GM18505 (cell line): ENCODE measurements around the gene ENO4.

ENCODE experiments used
- ATAC-seq: cut with Tn5 transposase; IDR thresholded peaks from one replicate; pipeline ENCODE4 v1.9.1; 2021; ENCODE audit not compliant: unreplicated experiment
- POLR2A ChIP-seq: IDR thresholded peaks from 4 replicates; pipeline ENCODE4 v1.6.1; 2011; ENCODE audit warnings: borderline replicate concordance; ENCODE audit not compliant: insufficient read depth, insufficient read length; ENCODE audit errors: extremely low read depth

ENO4 gene

DNA sequence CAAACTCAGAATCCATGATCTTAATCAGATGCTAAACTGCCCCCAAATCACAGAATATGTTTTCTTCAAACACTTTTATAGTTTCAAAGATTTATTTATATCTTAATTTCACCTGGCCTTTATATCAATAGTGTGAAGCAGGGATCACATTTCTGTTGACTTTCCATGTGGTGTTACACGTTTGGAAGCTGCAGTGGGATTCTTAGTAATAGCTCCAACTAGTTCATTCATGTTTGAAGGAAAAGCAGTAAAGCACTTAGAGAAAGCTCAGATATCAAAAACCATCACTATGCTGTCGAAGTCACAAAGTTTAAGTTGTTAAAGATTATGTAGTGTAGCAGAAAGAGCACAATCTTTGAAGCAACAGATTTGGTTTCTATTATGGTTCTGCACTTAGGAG lies 16.8 kb downstream of the ENO4 start:
- no peak for TF ChIP-seq POLR2A

DNA sequence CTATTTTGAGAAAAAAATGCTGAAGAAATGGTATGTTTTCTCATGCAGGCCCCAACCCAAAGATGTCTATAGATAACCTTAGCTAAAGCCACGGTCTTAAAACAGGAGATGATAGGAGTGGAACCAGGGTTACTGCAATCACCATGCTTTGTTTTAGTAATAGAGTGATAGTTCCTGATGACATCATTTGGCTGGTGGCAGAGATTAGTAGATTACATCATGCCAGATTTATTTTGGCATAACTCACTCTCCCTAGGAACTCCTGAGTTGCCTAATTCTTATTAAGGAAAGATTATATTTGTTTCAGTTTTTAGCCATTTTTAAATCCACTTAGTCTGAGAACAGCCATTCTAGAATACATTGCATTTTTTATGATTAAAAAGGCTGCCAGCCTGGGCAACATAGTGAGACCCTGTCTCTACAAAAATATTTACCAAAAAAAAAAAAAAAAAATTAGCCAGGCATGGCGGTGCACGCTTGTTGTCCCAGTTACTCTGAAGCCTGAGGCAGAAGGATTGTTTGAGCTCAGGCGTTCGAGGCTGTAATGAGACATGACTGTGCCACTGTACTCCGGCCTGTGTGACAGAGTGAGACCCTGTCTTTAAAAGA lies 17.8 kb downstream of the ENO4 start:
- ATAC-seq = no peak
- no peak for TF ChIP-seq POLR2A

More for the DNA sequence above, 16.8 kb downstream of the ENO4 start:
- no peak for ATAC-seq

DNA sequence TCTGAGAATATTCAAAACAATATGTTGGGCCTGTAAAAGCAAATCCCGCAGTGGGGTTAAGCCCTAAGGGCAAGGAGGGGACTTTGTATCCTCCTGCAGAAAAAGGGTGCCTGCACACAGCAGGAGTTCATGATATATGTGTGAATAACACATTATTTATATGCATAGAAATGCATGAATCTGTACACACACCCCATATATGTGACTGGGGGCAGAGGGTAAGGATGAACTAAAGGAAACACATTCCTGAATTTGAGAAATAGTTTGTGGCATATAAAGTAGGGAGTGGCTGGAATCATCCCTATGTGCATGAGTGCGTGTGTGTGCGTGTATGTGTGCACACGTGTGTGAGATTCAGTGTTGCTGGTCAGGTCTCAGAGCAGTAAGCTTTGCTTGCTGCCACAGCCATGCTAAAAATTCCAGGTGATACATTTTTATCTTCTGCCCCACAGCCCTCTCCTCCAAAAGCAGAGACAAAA lies 18.9 kb downstream of the ENO4 start:
- no peak for TF ChIP-seq POLR2A
- no peak for ATAC-seq

DNA sequence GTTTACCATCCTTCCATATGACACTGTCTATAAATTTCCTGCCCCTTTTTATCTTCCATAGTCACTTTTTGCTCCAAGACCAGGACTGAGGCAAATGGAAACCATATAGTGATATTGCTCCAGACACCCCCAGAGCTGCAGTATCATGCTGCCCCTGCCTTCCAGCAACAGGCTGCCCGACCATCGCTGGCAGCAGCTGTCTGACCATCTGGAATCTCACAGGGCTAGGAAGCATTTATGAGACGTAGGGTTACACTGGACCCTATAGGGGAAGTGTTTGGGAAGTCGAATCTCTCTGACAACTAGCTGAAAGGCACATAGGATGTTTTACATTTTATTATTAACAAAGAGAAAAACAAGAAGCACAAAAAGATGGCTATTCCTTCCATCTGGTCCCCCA lies 19.4 kb downstream of the ENO4 start:
- no peak for TF ChIP-seq POLR2A
- no peak for ATAC-seq

DNA sequence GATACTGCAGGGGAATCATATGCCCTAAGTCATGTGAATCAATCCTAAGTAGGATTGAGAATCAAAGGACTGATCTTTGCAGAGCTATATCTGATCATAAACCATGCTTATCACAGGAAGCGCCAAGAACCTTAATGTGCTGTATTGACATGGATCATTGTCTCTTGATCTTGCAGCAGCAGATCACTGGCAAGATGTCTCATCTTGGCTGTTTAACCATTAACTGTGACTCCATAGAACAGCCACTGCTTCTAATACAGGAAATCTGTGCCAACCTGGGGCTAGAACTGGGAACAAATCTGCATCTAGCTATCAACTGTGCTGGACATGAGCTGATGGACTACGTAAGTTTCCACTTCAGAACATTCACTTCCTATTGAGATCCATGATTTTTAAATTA lies 21.6 kb downstream of the ENO4 start:
- no peak for ATAC-seq
- no peak for TF ChIP-seq POLR2A

DNA sequence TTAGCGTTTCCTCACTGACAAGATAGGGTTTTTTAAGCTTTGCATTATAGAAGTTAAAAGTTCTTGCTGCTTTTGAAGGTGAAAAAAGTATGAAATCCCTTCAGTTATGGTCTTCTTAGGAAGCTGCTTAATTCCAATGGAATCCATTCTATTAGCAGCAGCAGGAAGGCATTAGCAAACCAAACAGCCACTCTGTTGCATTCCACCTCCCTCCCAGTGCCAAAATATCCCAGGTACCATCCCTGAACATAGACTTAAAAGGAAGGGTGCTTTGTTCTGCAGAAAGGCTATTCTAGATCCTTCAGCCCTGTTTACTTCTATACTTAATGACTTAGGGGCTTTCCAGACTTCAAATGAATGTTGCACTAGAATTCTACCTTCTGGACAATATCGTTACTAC lies 23.8 kb downstream of the ENO4 start:
- TF ChIP-seq POLR2A = no peak
- no peak for ATAC-seq

DNA sequence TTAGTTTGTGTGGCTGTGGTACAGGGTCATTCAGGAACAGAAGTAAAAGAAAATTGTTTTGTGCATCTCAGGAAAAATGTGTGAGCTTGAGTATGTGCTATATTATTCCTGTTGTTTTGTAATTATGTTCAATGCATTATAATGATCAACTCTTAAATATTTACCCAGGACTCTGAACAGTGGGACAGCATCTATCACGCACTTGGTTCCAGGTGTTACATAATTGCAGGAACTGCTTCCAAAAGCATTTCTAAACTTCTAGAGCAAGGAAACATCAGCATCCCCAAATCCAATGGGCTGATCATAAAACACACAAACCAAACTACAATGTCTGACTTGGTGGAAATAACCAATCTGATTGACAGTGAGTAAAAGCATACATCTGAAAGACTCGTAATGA lies 26.6 kb downstream of the ENO4 start:
- no peak for ATAC-seq
- no peak for TF ChIP-seq POLR2A

DNA sequence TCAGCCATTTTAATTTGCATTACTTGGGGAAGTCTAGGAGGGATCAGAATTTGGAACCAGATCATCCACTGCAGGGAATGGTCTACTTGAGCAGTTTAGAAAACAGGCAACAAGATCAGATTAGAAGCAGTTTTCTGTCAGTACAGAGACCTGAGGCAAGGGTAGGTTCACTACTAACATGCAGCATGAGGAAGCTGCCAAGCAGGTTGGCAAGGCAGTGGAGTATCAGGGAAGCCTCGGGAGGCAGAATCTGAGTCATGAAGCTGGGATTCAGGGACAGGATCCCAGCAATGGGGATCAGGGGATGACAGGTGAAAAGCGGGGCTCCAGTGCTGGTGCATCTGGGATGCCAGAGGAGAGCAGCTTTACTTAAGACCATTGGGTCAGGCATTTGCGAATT lies 28.1 kb downstream of the ENO4 start:
- no peak for ATAC-seq
- no peak for TF ChIP-seq POLR2A

DNA sequence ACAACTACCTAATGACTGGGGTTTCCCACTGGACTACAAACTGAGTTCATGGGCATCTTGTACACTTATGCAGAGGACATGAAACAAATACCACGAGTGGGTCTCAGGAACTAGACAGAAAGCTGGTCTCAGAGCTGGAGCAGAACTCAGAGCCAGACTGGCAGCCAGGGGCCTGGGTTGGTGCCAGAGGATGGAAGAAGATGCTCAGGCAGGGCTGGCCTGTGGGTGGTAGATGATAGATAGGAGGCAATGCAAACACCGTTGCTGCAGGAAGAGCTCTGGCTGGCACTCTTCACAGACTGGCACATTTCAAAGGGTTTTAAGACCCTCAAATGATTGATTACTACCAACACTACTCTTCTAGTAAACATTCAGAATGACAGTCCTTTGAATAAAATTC lies 28.8 kb downstream of the ENO4 start:
- no peak for ATAC-seq

DNA sequence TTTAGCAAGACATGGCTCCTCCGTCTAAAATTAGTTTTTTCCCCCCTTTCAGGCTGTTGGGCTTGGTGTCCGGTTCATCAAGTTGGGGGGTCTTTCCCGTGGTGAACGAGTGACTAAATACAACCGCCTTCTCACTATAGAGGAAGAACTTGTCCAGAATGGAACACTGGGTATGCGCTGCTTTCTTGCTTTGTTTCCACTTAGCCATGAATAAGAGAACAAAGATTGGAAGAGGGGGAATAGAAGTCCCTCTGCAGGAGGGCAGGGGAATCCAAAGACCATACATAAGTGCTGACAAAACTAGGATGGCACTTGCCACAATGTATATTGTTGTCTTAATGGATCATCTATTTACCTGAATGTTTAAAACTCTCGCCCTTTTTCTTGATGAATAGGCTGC lies 30.5 kb downstream of the ENO4 start:
- no peak for ATAC-seq
- TF ChIP-seq POLR2A = no peak

More for the DNA sequence above, 28.8 kb downstream of the ENO4 start:
- no peak for TF ChIP-seq POLR2A

DNA sequence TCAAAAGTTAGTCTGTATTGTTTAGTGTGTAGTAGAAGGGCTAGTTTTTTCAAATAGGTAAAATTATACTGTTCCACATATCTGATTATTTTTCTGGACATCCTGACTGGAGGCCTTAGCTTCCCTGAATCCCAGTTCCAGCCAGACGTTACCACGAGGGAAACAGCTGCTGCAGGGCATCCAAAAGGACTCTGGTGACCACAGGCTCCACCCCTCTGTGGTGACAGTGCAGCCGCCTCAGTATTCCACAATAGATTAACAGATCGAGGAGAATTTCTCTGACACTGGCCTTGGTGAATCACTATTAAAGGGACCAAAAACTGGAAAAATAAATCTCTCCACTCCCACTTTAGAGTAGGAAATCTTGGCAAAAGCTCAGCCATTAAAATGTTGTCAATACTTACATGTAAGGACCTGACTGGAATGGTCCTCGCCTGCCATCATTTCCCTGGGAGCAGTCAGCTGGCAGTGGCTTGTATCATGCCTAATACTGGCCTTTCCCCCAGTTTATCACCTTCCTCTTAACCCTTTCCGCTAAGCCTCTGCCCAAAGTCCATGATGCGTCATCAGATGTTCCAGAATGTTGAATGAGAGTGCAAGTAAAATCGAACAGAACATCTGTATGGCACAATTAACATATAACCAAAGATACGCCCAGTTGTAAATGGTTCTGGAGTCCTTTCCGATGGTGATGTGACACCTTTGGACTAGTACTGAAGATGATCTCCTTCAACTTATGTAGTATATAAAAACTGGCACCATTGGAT lies 31.6 kb downstream of the ENO4 start:
- ATAC-seq = no peak
- TF ChIP-seq POLR2A = no peak

DNA sequence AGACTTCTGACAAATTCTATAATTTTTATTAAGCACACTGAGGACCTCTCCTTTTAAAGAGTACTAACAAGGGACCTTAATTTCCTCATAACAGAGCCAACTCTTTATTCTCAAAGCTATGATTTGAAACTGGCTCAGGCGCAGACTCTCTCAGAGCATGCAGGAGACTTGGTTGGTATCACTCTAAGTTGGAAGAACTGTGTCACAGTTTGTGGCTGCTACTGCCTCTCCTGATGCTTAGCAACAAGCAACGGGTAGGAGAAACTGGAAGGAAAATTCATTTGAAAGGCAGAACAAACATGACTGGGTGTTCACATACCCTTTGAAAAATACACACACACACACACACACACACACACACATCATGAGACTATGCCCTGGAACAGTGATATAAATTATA lies 33.3 kb downstream of the ENO4 start:
- TF ChIP-seq POLR2A = no peak
- ATAC-seq = no peak

DNA sequence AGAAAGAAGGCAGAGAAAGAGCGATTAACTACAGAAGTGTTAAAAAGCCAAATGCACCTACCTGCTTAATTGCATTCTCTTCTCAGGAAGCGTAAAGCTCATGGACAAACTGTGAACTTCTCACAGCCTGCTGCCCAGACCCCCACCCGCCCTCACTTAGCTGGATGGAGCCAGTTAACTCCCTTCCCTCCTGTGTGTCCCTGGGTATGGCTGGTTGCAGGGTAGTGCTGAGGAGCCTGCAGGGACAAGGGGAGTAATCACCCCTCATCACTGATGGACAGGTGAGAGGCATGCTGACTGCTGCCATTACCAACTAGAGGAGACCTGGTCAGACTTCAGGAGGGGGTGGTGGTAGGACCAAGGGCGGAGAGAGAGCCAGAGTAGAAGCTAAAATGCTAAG lies 37.5 kb downstream of the ENO4 start:
- no peak for TF ChIP-seq POLR2A
- no peak for ATAC-seq

DNA sequence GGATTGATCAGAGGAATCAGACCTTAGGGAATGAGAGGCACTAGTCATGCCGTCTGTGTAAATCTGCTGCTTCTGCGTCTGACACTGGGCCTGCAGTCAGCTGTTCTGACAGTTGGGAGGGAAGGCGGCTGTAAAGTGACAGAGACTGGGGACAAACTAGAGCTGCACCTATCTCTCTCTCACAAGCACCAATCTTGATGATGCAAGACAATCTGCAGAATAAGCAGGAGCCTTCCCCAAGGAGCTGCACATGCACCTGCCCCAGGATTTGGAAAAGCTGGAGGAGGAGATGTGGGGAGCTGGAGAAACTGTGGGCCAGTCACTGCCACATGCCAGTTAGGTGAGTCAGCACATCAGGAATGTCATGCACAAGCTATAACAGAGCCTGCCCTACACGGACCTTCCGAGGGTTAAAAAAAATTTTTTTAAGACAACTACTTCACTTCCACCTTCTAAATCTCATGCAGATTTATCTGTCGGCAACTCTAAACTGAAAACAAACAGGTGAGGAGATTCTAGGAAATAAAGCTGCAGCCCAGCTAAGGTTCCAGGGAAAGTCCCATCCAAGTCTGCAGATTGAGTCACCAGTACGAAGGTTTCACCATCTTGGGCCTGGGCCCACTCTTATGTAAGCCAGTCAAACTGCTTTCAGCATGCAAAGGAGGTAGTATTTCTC lies 39.2 kb downstream of the ENO4 start:
- no peak for ATAC-seq
- no peak for TF ChIP-seq POLR2A

DNA sequence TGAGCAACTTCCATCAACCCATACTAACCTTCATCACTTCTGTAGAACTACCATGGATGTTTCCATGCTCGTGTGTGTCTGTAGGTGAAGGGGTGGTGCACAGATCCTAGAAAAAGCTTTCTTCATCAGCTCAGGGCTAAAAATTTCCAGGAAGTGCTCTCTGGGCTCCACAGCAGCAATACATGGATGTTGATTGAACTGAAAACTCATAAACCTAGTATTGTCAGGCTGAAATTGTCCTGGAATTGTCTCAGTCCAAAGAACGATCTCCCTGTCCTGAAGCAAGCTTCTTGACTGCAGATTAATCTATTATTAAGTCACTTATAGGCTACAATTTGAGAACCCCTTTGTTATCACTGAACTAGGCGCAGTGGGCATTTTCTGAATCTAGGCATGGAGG lies 39.8 kb downstream of the ENO4 start:
- TF ChIP-seq POLR2A = no peak
- no peak for ATAC-seq

DNA sequence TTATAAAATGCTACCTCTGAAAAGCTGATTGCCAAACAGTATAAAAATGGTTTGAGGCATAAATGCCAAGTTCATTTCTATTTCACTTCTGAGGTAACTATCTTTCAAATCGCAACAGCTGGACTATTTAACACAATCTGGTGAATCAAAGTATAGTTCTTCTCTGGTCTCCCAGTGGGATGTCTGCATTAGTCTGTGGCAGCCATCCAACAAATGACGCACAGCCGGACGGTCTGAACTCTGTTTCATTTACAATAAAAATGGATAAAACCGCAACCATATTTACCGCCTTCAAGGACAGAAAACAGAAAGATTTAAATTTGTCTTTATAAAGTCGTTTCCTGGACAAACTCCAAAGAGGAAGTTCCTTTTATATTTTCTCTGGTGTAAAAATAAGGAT lies 41.9 kb downstream of the ENO4 start:
- no peak for ATAC-seq
- TF ChIP-seq POLR2A = no peak
